Psoas muscle (tissue), 8 donors: Measurements from ENCODE around the gene CDKN2C. TPM values are rescaled to one million over a fixed set of nuclear protein-coding genes. Genes with fewer than 3 reads are reported as not detected.
"Not testable (repeated sequence)": the region's sequence is repeated elsewhere in the genome, so short reads cannot be mapped to it uniquely, and the experiment has no call there.

ENCODE experiments used
- ATAC-seq, 4 donors: fragments of 200-7000 bp; cut with Tn5 transposase; one replicate each; pipeline ENCODE4 v1.9.1; 2020; ENCODE audit warnings: moderate library complexity in 3 of 4, mild to moderate bottlenecking in 2 of 4
- DNase-seq, 2 donors: peaks; one replicate each; pipeline ENCODE4 v3.0.0-alpha.2; 2020
- H3K27ac ChIP-seq: fragments of 200-600 bp; one replicate; pipeline ENCODE4 v1.8.0; 2022
- H3K27me3 ChIP-seq, 3 donors: fragments of 200-600 bp in 1 of 3; one replicate each; pipeline versions ENCODE4 v1.6.1 to v1.8.0; 2013 to 2022; ENCODE audit warnings: low read length in 2 of 3, mild to moderate bottlenecking in 2 of 3, moderate library complexity in 1 of 3; ENCODE audit not compliant: insufficient read depth in 3 of 3
- H3K36me3 ChIP-seq, 2 donors: fragments of 200-600 bp in 1 of 2; one replicate each; pipeline versions ENCODE4 v1.6.1 to v1.8.0; 2013 to 2022; ENCODE audit warnings: low read depth in 1 of 2, mild to moderate bottlenecking in 1 of 2, moderate library complexity in 1 of 2; ENCODE audit not compliant: insufficient read depth in 1 of 2
- H3K4me1 ChIP-seq: fragments of 200-600 bp; one replicate; pipeline ENCODE4 v1.8.0; 2022
- H3K4me3 ChIP-seq: fragments of 200-600 bp; one replicate; pipeline ENCODE4 v1.8.0; 2022; ENCODE audit warnings: mild to moderate bottlenecking
- H3K9me3 ChIP-seq: fragments of 200-600 bp; one replicate; pipeline ENCODE4 v1.8.0; 2022
- WGBS, 3 donors: extraction: QIAGEN DNeasy Blood & Tissue Kit; methylation state at CpG; one replicate each; pipeline versions ENCODE4 v1.1.6 to v1.1.7; 2013; 5-methylcytosine and 5-hydroxymethylcytosine counted together
- intact Hi-C, 2 donors: fragments of 100-400 bp; cut with DNase I; formaldehyde crosslinking; loops; one replicate each; pipeline versions ENCODE4 v1.11.0 to v1.14.2; 2022
- polyA plus RNA-seq, 3 donors: library from polyadenylated mRNA; stranded (reverse); fragments of 200-250 nt; gene quantifications; one replicate each; pipeline ENCODE4 v1.2.3, GENCODE V29; 2013
- total RNA-seq, 4 donors: library from RNA; stranded (reverse); fragmentation: NEBNext Ultra II Directional in 2 of 4; extraction: Animal tissue kit (Norgen Biotek cat#: 25700) in 2 of 4; gene quantifications; one replicate each; pipeline versions ENCODE4 v1.2.1 to v1.2.4, GENCODE V29; 2021 to 2023
- TF ChIP-seq, protein P1 (sequence below): fragments of 200-600 bp; IDR thresholded peaks from one replicate; pipeline ENCODE4 v1.8.0; 2022; ENCODE audit warnings: antibody characterized with exemption
- donor health status: healthy with polysubstance abuse.
- donor health status: DM: no; HTN: no; CAD: no; lungs with moderate emphysema.
- donor health status: Bipolar disorder and iron deficiency.
- donor health status: healthy.
- donor health status: DM: yes; HTN: yes; CAD: no.
- donor health status: DM: no; HTN: no; CAD: no.
- donor health status: DM: no; HTN: no; CAD: no.
- donor health status: DM: yes; HTN: yes; CAD: no.

Gene CDKN2C
- total and polyA plus RNA-seq, 7 donors, result 3.5 to 12.7 (median 7.3) TPM

GRCh38 chr1:50929376-50929958, 40.6 kb upstream of the CDKN2C start:
- intact Hi-C loops, result loop anchor here (2.0 to 5.0 kb wide), 2 partner anchors 118 to 259 kb away; no protein-coding TSS in a partner anchor

GRCh38 chr1:50930193-50930592, 39.9 kb upstream of the CDKN2C start:
- Histone ChIP-seq H3K27me3 (no peaks in the 10 kb centered on the region), H3K36me3 (no peaks in the 10 kb centered on the region), H3K4me1 (no peaks in the 10 kb centered on the region), H3K4me3 (no peak overlapping the region), H3K9me3 (peaks cover 7% of the 10 kb centered on the region), H3K27ac (no peak overlapping the region)
- intact Hi-C loops, result loop anchor here in 1 of 2 donors (5.0 to 10.0 kb wide), 2 partner anchors 112 to 155 kb away; no protein-coding TSS in a partner anchor
- DNase-seq (no peak), ATAC-seq (no peak)
- TF ChIP-seq, protein P1, sequence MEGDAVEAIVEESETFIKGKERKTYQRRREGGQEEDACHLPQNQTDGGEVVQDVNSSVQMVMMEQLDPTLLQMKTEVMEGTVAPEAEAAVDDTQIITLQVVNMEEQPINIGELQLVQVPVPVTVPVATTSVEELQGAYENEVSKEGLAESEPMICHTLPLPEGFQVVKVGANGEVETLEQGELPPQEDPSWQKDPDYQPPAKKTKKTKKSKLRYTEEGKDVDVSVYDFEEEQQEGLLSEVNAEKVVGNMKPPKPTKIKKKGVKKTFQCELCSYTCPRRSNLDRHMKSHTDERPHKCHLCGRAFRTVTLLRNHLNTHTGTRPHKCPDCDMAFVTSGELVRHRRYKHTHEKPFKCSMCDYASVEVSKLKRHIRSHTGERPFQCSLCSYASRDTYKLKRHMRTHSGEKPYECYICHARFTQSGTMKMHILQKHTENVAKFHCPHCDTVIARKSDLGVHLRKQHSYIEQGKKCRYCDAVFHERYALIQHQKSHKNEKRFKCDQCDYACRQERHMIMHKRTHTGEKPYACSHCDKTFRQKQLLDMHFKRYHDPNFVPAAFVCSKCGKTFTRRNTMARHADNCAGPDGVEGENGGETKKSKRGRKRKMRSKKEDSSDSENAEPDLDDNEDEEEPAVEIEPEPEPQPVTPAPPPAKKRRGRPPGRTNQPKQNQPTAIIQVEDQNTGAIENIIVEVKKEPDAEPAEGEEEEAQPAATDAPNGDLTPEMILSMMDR, result no peak

More at GRCh38 chr1:50929376-50929958, 40.6 kb upstream of the CDKN2C start:
- Histone ChIP-seq H3K36me3 (no peaks in the 10 kb centered on the region), H3K27ac (no peak overlapping the region), H3K4me1 (no peaks in the 10 kb centered on the region), H3K9me3 (peaks cover 9% of the 10 kb centered on the region), H3K27me3 (no peaks in the 10 kb centered on the region), H3K4me3 (no peak overlapping the region)
- WGBS, 3 donors, result 47 to 58% (median 50%) methylated on average over 2 of the region's 2 CpGs
- DNase-seq (no peak), ATAC-seq (peak in 1 of 4 donors; percentile 52)
- TF ChIP-seq, protein P1, result peak; percentile 59

DNA sequence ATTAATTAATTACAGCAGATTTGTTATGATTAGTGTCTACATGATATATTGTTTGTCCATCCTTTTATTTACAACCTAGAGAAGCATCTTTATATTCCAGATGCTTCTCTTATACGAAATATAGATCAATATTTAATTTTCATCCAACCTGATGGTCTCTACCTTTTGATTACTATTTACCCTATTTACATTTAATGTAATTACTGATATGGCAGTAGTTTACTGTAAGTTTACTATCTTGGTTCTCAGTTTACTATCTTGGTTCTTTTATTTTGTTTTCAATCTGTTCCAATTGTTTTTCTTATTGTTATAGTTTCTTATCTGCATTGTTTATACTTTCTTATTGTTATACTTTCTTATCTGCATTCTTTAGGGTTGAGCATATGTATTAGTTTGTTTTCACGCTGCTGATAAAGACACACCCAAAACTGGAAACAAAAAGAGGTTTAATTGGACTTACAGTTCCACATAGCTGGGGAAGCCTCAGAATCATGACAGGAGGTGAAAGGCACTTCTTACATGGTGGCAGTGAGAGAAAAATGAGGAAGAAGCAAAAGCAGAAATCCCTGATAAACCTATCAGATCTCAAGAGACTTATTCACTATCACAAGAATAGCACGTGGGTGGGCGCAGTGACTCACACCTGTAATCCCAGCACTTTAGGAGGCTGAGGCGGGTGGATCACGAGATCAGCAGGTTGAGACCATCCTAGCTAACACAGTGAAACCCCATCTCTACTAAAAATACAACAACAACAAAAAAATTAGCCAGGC, 38.9 kb upstream of the CDKN2C start:
- DNase-seq (no peak), ATAC-seq (no peak)
- Histone ChIP-seq H3K4me3 (no peak overlapping the region), H3K27me3 (no peaks in the 10 kb centered on the region), H3K4me1 (peaks cover 7% of the 10 kb centered on the region), H3K27ac (no peak overlapping the region), H3K9me3 (peaks cover 7% of the 10 kb centered on the region), H3K36me3 (no peaks in the 10 kb centered on the region)
- intact Hi-C loops, result loop anchor here in 1 of 2 donors (5.0 to 10.0 kb wide), 2 partner anchors 111 to 156 kb away; no protein-coding TSS in a partner anchor
- WGBS, 3 donors, result 93 to 97% (median 96%) methylated on average over 6 of the region's 6 CpGs
- TF ChIP-seq, protein P1, result no peak

- not testable (repeated sequence) for H3K9me3 ChIP-seq, H3K27ac ChIP-seq, H3K36me3 ChIP-seq, DNase-seq, H3K4me3 ChIP-seq, H3K27me3 ChIP-seq, ATAC-seq
- intact Hi-C loops, result loop anchor here in 1 of 2 donors (5.0 to 10.0 kb wide), 2 partner anchors 110 to 157 kb away; no protein-coding TSS in a partner anchor
- WGBS, 3 donors, result 93 to 98% (median 94%) methylated on average over 4 of the region's 4 CpGs
- H3K4me1 ChIP-seq, result peaks cover 16% of the 10 kb centered on the region
These were observed 38.0 kb upstream of the CDKN2C start for GRCh38 chr1:50932043-50932442.

GRCh38 chr1:50933770-50934169, 36.3 kb upstream of the CDKN2C start:
- not testable (repeated sequence) for H3K4me3 ChIP-seq, H3K27me3 ChIP-seq, ATAC-seq, H3K27ac ChIP-seq, DNase-seq, H3K36me3 ChIP-seq, H3K9me3 ChIP-seq
- intact Hi-C loops, result loop anchor here in 1 of 2 donors (5.0 to 10.0 kb wide), 2 partner anchors 109 to 159 kb away; no protein-coding TSS in a partner anchor
- peaks cover 16% of the 10 kb centered on the region for H3K4me1 ChIP-seq
- 89 to 90% (median 90%) methylated on average over 3 of the region's 3 CpGs for WGBS, 3 donors
